ENCODE results near the gene IL1F10.

DNA sequence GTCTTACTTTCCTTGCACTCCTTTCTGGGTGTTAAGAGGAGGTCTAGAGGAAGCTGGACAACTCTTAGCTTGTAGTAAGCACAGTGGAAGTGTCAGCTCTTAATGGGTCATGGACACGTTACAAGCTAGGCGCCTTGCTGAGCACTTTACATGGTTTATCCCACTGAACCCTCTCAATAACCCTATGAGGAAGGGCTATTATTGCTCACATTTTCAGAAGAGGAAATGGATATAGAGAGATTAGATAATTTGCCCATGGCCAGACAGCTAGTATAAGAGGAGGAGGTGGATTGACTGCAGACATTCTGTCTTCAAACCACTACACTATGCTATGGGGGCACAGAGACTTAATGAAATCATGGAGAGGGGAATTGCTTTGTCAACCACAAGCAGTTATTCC lies 51.3 kb downstream of the IL1F10 start:
- TF ChIP-seq, protein P1, sequence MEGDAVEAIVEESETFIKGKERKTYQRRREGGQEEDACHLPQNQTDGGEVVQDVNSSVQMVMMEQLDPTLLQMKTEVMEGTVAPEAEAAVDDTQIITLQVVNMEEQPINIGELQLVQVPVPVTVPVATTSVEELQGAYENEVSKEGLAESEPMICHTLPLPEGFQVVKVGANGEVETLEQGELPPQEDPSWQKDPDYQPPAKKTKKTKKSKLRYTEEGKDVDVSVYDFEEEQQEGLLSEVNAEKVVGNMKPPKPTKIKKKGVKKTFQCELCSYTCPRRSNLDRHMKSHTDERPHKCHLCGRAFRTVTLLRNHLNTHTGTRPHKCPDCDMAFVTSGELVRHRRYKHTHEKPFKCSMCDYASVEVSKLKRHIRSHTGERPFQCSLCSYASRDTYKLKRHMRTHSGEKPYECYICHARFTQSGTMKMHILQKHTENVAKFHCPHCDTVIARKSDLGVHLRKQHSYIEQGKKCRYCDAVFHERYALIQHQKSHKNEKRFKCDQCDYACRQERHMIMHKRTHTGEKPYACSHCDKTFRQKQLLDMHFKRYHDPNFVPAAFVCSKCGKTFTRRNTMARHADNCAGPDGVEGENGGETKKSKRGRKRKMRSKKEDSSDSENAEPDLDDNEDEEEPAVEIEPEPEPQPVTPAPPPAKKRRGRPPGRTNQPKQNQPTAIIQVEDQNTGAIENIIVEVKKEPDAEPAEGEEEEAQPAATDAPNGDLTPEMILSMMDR (IDR thresholded peaks at IDR 0.05) = no peak
- no peak for TF ChIP-seq POLR2A (IDR thresholded peaks at IDR 0.05)
- no peak for TF ChIP-seq EP300 (IDR thresholded peaks at IDR 0.05)
